ENCODE results near the gene VSTM4. TPM values are rescaled to one million over a fixed set of nuclear protein-coding genes. Genes with fewer than 3 reads are reported as not detected.

VSTM4 gene
- total RNA-seq, 1 experiment from 2014 or later = 0.72 TPM

DNA sequence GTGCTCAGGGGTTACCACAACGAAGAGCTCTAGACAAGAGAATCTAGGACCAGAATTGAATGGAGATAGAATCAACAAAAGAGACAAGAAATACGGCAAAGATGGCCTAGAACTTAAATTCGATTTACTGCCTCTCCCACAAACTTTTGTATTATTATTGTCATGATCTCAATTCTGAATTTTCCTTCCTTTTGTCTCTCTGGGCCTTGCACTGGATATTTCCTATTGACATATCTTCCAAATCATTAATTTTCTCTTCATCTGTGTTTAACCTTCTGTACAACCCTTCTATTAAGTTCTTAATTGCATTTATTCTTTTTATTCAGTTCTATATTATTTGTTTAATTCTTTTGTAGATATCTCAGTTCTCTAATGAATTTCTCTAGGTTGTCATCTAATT, 28.4 kb downstream of the VSTM4 start (continued):
- TF ChIP-seq, protein P1, sequence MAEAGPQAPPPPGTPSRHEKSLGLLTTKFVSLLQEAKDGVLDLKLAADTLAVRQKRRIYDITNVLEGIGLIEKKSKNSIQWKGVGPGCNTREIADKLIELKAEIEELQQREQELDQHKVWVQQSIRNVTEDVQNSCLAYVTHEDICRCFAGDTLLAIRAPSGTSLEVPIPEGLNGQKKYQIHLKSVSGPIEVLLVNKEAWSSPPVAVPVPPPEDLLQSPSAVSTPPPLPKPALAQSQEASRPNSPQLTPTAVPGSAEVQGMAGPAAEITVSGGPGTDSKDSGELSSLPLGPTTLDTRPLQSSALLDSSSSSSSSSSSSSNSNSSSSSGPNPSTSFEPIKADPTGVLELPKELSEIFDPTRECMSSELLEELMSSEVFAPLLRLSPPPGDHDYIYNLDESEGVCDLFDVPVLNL (CRISPR knock-in tag; IDR thresholded peaks at IDR 0.05; ENCODE audit: borderline replicate concordance, low read depth) = no peak
- TF ChIP-seq, protein P2, sequence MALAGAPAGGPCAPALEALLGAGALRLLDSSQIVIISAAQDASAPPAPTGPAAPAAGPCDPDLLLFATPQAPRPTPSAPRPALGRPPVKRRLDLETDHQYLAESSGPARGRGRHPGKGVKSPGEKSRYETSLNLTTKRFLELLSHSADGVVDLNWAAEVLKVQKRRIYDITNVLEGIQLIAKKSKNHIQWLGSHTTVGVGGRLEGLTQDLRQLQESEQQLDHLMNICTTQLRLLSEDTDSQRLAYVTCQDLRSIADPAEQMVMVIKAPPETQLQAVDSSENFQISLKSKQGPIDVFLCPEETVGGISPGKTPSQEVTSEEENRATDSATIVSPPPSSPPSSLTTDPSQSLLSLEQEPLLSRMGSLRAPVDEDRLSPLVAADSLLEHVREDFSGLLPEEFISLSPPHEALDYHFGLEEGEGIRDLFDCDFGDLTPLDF (CRISPR knock-in tag; IDR thresholded peaks at IDR 0.05) = no peak
- TF ChIP-seq MYBL2 (CRISPR knock-in tag; IDR thresholded peaks at IDR 0.05) = no peak
- TF ChIP-seq GRHL2 (CRISPR knock-in tag; IDR thresholded peaks at IDR 0.05; ENCODE audit: insufficient replicate concordance, severe bottlenecking) = no peak
- TF ChIP-seq EMX1 (CRISPR knock-in tag; IDR thresholded peaks at IDR 0.05) = no peak
- TF ChIP-seq ZNF138 (CRISPR knock-in tag; conservative IDR thresholded peaks at IDR 0.05) = no peak
- TF ChIP-seq NR3C1 (CRISPR knock-in tag; conservative IDR thresholded peaks at IDR 0.05; ENCODE audit: low read depth) = no peak

DNA sequence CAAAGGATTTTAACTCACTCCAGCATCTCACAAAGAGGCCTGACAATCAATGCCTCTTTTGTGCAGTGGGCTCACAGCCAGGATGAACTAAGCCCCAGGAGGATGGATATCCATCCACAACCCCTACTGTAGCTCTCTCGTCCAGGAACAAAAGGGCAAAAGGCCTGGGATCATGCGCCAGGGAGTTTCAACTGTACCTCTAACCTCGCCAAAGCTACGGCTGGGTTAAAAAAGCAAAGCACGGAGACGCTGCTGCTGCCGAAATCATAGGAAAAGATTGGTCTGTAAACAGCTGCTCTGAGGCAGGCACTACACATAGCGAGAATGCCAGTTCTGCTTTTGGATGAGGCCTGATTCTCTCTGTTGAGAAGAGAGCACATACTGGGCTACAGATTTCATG, 32.1 kb downstream of the VSTM4 start:
- POLR2A ChIA-PET = no interaction called here
- no peak for ATAC-seq
- H3K36me3 Mint-ChIP-seq = peaks cover 13% of the 10 kb centered on the region

More for the DNA sequence above, 32.1 kb downstream of the VSTM4 start:
- CTCF ChIA-PET = no interaction called here
- H3K27ac Mint-ChIP-seq = no peak overlapping the region
- no peak overlapping the region for H3K4me3 Mint-ChIP-seq
- 0 out of 2 replicates have a peak, but pooled peaks cover 4% of the 10 kb centered on the region for H3K27me3 Mint-ChIP-seq (ENCODE audit: low read depth)
- no peak for DNase-seq (ENCODE audit: low spot score)
- H3K4me1 Mint-ChIP-seq = peaks cover 23% of the 10 kb centered on the region
- H3K9me3 Mint-ChIP-seq = peaks cover 17% of the 10 kb centered on the region
- no peak for TF ChIP-seq JAZF1 (CRISPR knock-in tag; IDR thresholded peaks at IDR 0.05)
- TF ChIP-seq, protein P3, sequence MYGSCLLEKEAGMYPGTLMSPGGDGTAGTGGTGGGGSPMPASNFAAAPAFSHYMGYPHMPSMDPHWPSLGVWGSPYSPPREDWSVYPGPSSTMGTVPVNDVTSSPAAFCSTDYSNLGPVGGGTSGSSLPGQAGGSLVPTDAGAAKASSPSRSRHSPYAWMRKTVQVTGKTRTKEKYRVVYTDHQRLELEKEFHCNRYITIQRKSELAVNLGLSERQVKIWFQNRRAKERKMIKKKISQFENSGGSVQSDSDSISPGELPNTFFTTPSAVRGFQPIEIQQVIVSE (CRISPR knock-in tag; IDR thresholded peaks at IDR 0.05; ENCODE audit: borderline replicate concordance) = no peak
- TF ChIP-seq, protein P4, sequence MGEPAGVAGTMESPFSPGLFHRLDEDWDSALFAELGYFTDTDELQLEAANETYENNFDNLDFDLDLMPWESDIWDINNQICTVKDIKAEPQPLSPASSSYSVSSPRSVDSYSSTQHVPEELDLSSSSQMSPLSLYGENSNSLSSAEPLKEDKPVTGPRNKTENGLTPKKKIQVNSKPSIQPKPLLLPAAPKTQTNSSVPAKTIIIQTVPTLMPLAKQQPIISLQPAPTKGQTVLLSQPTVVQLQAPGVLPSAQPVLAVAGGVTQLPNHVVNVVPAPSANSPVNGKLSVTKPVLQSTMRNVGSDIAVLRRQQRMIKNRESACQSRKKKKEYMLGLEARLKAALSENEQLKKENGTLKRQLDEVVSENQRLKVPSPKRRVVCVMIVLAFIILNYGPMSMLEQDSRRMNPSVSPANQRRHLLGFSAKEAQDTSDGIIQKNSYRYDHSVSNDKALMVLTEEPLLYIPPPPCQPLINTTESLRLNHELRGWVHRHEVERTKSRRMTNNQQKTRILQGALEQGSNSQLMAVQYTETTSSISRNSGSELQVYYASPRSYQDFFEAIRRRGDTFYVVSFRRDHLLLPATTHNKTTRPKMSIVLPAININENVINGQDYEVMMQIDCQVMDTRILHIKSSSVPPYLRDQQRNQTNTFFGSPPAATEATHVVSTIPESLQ (CRISPR knock-in tag; IDR thresholded peaks at IDR 0.05) = no peak
- TF ChIP-seq GABPB1 (CRISPR knock-in tag; IDR thresholded peaks at IDR 0.05) = no peak
- TF ChIP-seq TP53 (CRISPR knock-in tag; IDR thresholded peaks at IDR 0.05) = no peak
- TF ChIP-seq, protein P5, sequence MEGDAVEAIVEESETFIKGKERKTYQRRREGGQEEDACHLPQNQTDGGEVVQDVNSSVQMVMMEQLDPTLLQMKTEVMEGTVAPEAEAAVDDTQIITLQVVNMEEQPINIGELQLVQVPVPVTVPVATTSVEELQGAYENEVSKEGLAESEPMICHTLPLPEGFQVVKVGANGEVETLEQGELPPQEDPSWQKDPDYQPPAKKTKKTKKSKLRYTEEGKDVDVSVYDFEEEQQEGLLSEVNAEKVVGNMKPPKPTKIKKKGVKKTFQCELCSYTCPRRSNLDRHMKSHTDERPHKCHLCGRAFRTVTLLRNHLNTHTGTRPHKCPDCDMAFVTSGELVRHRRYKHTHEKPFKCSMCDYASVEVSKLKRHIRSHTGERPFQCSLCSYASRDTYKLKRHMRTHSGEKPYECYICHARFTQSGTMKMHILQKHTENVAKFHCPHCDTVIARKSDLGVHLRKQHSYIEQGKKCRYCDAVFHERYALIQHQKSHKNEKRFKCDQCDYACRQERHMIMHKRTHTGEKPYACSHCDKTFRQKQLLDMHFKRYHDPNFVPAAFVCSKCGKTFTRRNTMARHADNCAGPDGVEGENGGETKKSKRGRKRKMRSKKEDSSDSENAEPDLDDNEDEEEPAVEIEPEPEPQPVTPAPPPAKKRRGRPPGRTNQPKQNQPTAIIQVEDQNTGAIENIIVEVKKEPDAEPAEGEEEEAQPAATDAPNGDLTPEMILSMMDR (IDR thresholded peaks at IDR 0.05) = no peak
- TF ChIP-seq, protein P6, sequence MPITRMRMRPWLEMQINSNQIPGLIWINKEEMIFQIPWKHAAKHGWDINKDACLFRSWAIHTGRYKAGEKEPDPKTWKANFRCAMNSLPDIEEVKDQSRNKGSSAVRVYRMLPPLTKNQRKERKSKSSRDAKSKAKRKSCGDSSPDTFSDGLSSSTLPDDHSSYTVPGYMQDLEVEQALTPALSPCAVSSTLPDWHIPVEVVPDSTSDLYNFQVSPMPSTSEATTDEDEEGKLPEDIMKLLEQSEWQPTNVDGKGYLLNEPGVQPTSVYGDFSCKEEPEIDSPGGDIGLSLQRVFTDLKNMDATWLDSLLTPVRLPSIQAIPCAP (CRISPR knock-in tag; IDR thresholded peaks at IDR 0.05) = no peak
- TF ChIP-seq CREM (CRISPR knock-in tag; IDR thresholded peaks at IDR 0.05) = no peak
- no peak for TF ChIP-seq TCF7 (CRISPR knock-in tag; IDR thresholded peaks at IDR 0.05; ENCODE audit: low read depth)
- TF ChIP-seq, protein P7, sequence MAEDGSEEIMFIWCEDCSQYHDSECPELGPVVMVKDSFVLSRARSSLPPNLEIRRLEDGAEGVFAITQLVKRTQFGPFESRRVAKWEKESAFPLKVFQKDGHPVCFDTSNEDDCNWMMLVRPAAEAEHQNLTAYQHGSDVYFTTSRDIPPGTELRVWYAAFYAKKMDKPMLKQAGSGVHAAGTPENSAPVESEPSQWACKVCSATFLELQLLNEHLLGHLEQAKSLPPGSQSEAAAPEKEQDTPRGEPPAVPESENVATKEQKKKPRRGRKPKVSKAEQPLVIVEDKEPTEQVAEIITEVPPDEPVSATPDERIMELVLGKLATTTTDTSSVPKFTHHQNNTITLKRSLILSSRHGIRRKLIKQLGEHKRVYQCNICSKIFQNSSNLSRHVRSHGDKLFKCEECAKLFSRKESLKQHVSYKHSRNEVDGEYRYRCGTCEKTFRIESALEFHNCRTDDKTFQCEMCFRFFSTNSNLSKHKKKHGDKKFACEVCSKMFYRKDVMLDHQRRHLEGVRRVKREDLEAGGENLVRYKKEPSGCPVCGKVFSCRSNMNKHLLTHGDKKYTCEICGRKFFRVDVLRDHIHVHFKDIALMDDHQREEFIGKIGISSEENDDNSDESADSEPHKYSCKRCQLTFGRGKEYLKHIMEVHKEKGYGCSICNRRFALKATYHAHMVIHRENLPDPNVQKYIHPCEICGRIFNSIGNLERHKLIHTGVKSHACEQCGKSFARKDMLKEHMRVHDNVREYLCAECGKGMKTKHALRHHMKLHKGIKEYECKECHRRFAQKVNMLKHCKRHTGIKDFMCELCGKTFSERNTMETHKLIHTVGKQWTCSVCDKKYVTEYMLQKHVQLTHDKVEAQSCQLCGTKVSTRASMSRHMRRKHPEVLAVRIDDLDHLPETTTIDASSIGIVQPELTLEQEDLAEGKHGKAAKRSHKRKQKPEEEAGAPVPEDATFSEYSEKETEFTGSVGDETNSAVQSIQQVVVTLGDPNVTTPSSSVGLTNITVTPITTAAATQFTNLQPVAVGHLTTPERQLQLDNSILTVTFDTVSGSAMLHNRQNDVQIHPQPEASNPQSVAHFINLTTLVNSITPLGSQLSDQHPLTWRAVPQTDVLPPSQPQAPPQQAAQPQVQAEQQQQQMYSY (CRISPR knock-in tag; IDR thresholded peaks at IDR 0.05) = no peak
- TF ChIP-seq TEAD4 (CRISPR knock-in tag; IDR thresholded peaks at IDR 0.05) = no peak
- TF ChIP-seq NFATC4 (CRISPR knock-in tag; IDR thresholded peaks at IDR 0.05) = no peak
- TF ChIP-seq KAT7 (CRISPR knock-in tag; IDR thresholded peaks at IDR 0.05; ENCODE audit: borderline replicate concordance) = no peak
- TF ChIP-seq, protein P8, sequence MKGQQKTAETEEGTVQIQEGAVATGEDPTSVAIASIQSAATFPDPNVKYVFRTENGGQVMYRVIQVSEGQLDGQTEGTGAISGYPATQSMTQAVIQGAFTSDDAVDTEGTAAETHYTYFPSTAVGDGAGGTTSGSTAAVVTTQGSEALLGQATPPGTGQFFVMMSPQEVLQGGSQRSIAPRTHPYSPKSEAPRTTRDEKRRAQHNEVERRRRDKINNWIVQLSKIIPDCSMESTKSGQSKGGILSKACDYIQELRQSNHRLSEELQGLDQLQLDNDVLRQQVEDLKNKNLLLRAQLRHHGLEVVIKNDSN (CRISPR knock-in tag; IDR thresholded peaks at IDR 0.05) = no peak
- TF ChIP-seq ETV6 (CRISPR knock-in tag; IDR thresholded peaks at IDR 0.05) = no peak
- TF ChIP-seq JUN (CRISPR knock-in tag; IDR thresholded peaks at IDR 0.05) = no peak
- no peak for TF ChIP-seq NR1H2 (CRISPR knock-in tag; IDR thresholded peaks at IDR 0.05)
- TF ChIP-seq ZBTB21 (CRISPR knock-in tag; IDR thresholded peaks at IDR 0.05; ENCODE audit: borderline replicate concordance) = no peak
- no peak for TF ChIP-seq ZNF263 (CRISPR knock-in tag; IDR thresholded peaks at IDR 0.05; ENCODE audit: low read depth)

Data from WTC11 (cell line).